Trophoblast cell (in vitro differentiated cells and primary cell): Measurements from ENCODE around the gene PIERCE2.
"Not testable (repeated sequence)": the region's sequence is repeated elsewhere in the genome, so short reads cannot be mapped to it uniquely, and the experiment has no call there.

Experiments used
- DNase-seq, 2 donors: peaks; one replicate each; pipeline ENCODE4 v3.0.0-alpha.2; 2016
- H2AFZ ChIP-seq: 2 replicates; pipeline ENCODE4 v1.6.1; 2013; ENCODE audit warnings: low read length, moderate library complexity, mild to moderate bottlenecking; ENCODE audit not compliant: insufficient read depth, poor library complexity
- H2AK5ac ChIP-seq: 2 replicates; pipeline ENCODE4 v1.6.1; 2013; ENCODE audit warnings: mild to moderate bottlenecking, low read length
- H2BK120ac ChIP-seq: 2 replicates; pipeline ENCODE4 v1.6.1; 2013; ENCODE audit warnings: low read length, mild to moderate bottlenecking, moderate library complexity; ENCODE audit not compliant: insufficient read depth, poor library complexity
- H2BK12ac ChIP-seq: 2 replicates; pipeline ENCODE4 v1.6.1; 2013; ENCODE audit warnings: mild to moderate bottlenecking, low read length, moderate library complexity
- H2BK5ac ChIP-seq: 2 replicates; pipeline ENCODE4 v1.6.1; 2013; ENCODE audit warnings: low read length, low read depth, moderate library complexity, mild to moderate bottlenecking; ENCODE audit not compliant: poor library complexity
- H3K14ac ChIP-seq: 2 replicates; pipeline ENCODE4 v1.6.1; 2013; ENCODE audit warnings: mild to moderate bottlenecking, low read length
- H3K18ac ChIP-seq: 2 replicates; pipeline ENCODE4 v1.6.1; 2013; ENCODE audit warnings: mild to moderate bottlenecking, low read length
- H3K23ac ChIP-seq: 2 replicates; pipeline ENCODE4 v1.6.1; 2013; ENCODE audit warnings: low read length
- H3K27ac ChIP-seq: 2 replicates; pipeline ENCODE4 v1.5.1; 2013; ENCODE audit warnings: low read depth, mild to moderate bottlenecking, inconsistent platforms, low read length, moderate library complexity
- H3K27me3 ChIP-seq: 2 replicates; pipeline ENCODE4 v1.6.1; 2013; ENCODE audit warnings: inconsistent platforms, mild to moderate bottlenecking, low read length, moderate library complexity; ENCODE audit not compliant: insufficient read depth
- H3K36me3 ChIP-seq, 2 experiments: 1 replicate in 1 of 2; 2 replicates in 1 of 2; pipeline ENCODE4 v1.6.1; 2013; ENCODE audit warnings: low read length in 2 of 2, mild to moderate bottlenecking in 2 of 2, moderate library complexity in 1 of 2; ENCODE audit not compliant: insufficient read depth in 2 of 2, control insufficient read depth in 1 of 2
- H3K4ac ChIP-seq: 2 replicates; pipeline ENCODE4 v1.6.1; 2013; ENCODE audit warnings: low read depth, mild to moderate bottlenecking, low read length, moderate library complexity
- H3K4me1 ChIP-seq, 2 experiments: 1 replicate in 1 of 2; 2 replicates in 1 of 2; pipeline ENCODE4 v1.6.1; 2013; ENCODE audit warnings: low read length in 2 of 2, mild to moderate bottlenecking in 2 of 2, moderate library complexity in 1 of 2; ENCODE audit not compliant: insufficient read depth in 2 of 2, control insufficient read depth in 1 of 2
- H3K4me2 ChIP-seq: 2 replicates; pipeline ENCODE4 v1.6.1; 2013; ENCODE audit warnings: inconsistent platforms, mild to moderate bottlenecking, low read length, moderate library complexity
- H3K4me3 ChIP-seq: 2 replicates; pipeline ENCODE4 v1.5.1; 2013; ENCODE audit warnings: mild to moderate bottlenecking, low read depth, low read length, inconsistent platforms
- H3K79me1 ChIP-seq: one replicate; pipeline ENCODE4 v1.6.1; 2013; ENCODE audit warnings: low read length
- H3K79me2 ChIP-seq: 2 replicates; pipeline ENCODE4 v1.6.1; 2013; ENCODE audit warnings: low read length, mild to moderate bottlenecking; ENCODE audit not compliant: control insufficient read depth, insufficient read depth, poor library complexity
- H3K9ac ChIP-seq: 2 replicates; pipeline ENCODE4 v1.6.1; 2013; ENCODE audit warnings: mild to moderate bottlenecking, low read length
- H3K9me3 ChIP-seq: 2 replicates; pipeline ENCODE4 v1.6.1; 2013; ENCODE audit warnings: low read depth, mild to moderate bottlenecking, control low read depth, inconsistent platforms, low read length; ENCODE audit not compliant: insufficient read depth
- H4K12ac ChIP-seq: 2 replicates; pipeline ENCODE4 v1.6.1; 2013; ENCODE audit warnings: low read depth, mild to moderate bottlenecking, low read length, moderate library complexity
- H4K8ac ChIP-seq: 2 replicates; pipeline ENCODE4 v1.6.1; 2013; ENCODE audit warnings: low read depth, mild to moderate bottlenecking, low read length, moderate library complexity
- H4K91ac ChIP-seq: one replicate; pipeline ENCODE4 v1.6.1; 2013; ENCODE audit warnings: low read depth, mild to moderate bottlenecking, low read length, moderate library complexity
- WGBS: extraction: QIAGEN DNeasy Blood & Tissue Kit; methylation state at CpG from one replicate; pipeline ENCODE4 v1.1.7; 2013; ENCODE audit warnings: missing lambda C conversion rate; ENCODE audit not compliant: insufficient read length, insufficient coverage; ENCODE audit errors: extremely low coverage; 5-methylcytosine and 5-hydroxymethylcytosine counted together

Gene PIERCE2

GRCh38 chr15:55446379-55447029 is 38.2 kb downstream of the PIERCE2 start:
- not testable (repeated sequence) for H4K91ac ChIP-seq, H3K79me1 ChIP-seq, H3K36me3 ChIP-seq, H2BK120ac ChIP-seq, H4K8ac ChIP-seq, H3K9ac ChIP-seq, H3K18ac ChIP-seq, H2BK12ac ChIP-seq, H3K4me3 ChIP-seq, H3K4me1 ChIP-seq, H4K12ac ChIP-seq, DNase-seq, H3K79me2 ChIP-seq, H2AFZ ChIP-seq, H3K23ac ChIP-seq, H3K4ac ChIP-seq, H3K27me3 ChIP-seq, H2BK5ac ChIP-seq, H3K4me2 ChIP-seq, H3K27ac ChIP-seq, H2AK5ac ChIP-seq, H3K14ac ChIP-seq
- peaks cover 17% of the 10 kb centered on the region for H3K9me3 ChIP-seq
- no CpG with 5 or more reads among the region's 41 CpGs for WGBS

GRCh38 chr15:55447030-55447394 is 38.7 kb downstream of the PIERCE2 start:
- not testable (repeated sequence) for H3K23ac ChIP-seq, H3K9ac ChIP-seq, H4K12ac ChIP-seq, H3K4me1 ChIP-seq, H4K91ac ChIP-seq, H4K8ac ChIP-seq, H3K4ac ChIP-seq, H3K27ac ChIP-seq, H3K36me3 ChIP-seq, H3K79me2 ChIP-seq, H3K27me3 ChIP-seq, H3K4me3 ChIP-seq, H2BK12ac ChIP-seq, H3K14ac ChIP-seq, H3K18ac ChIP-seq, H2AK5ac ChIP-seq, H3K4me2 ChIP-seq, H2BK120ac ChIP-seq, H3K79me1 ChIP-seq, H2BK5ac ChIP-seq, DNase-seq, H2AFZ ChIP-seq
- H3K9me3 ChIP-seq: peaks cover 17% of the 10 kb centered on the region
- no CpG with 5 or more reads among the region's 19 CpGs for WGBS

- no peak overlapping the region for H4K12ac ChIP-seq
- H3K36me3 ChIP-seq: no peaks in the 10 kb centered on the region
- no peak overlapping the region for H3K23ac ChIP-seq
- no peak overlapping the region for H4K91ac ChIP-seq
- no peak overlapping the region for H3K18ac ChIP-seq
- no peak overlapping the region for H3K4me2 ChIP-seq
- no peak overlapping the region for H4K8ac ChIP-seq
- H2BK12ac ChIP-seq: no peak overlapping the region
- no peaks in the 10 kb centered on the region for H3K4me1 ChIP-seq
- no peak overlapping the region for H3K14ac ChIP-seq
- no peak overlapping the region for H2BK120ac ChIP-seq
- no peak overlapping the region for H2BK5ac ChIP-seq
- no peak overlapping the region for H2AK5ac ChIP-seq
- H2AFZ ChIP-seq: no peak overlapping the region
- H3K9me3 ChIP-seq: peaks cover 2% of the 10 kb centered on the region
- H3K4me3 ChIP-seq: no peak overlapping the region
- H3K79me1 ChIP-seq: no peaks in the 10 kb centered on the region
- no peaks in the 10 kb centered on the region for H3K27me3 ChIP-seq
- no peaks in the 10 kb centered on the region for H3K79me2 ChIP-seq
- H3K27ac ChIP-seq: no peak overlapping the region
- no peak overlapping the region for H3K4ac ChIP-seq
- no CpG with 5 or more reads among the region's 5 CpGs for WGBS
- H3K9ac ChIP-seq: no peak overlapping the region
- DNase-seq: no peak
These were observed 49.2 kb downstream of the PIERCE2 start for GRCh38 chr15:55457401-55458022.

- no peak overlapping the region for H3K4me2 ChIP-seq
- H3K4me1 ChIP-seq: no peaks in the 10 kb centered on the region
- DNase-seq: no peak
- no CpG with 5 or more reads among the region's 4 CpGs for WGBS
- no peaks in the 10 kb centered on the region for H3K79me2 ChIP-seq
- H3K4me3 ChIP-seq: no peak overlapping the region
- no peak overlapping the region for H3K18ac ChIP-seq
- no peak overlapping the region for H2AK5ac ChIP-seq
- H3K9ac ChIP-seq: no peak overlapping the region
- peaks cover 2% of the 10 kb centered on the region for H3K9me3 ChIP-seq
- no peaks in the 10 kb centered on the region for H3K27me3 ChIP-seq
- H3K23ac ChIP-seq: no peak overlapping the region
- no peak overlapping the region for H3K4ac ChIP-seq
- H2BK5ac ChIP-seq: no peak overlapping the region
- H4K12ac ChIP-seq: no peak overlapping the region
- H2AFZ ChIP-seq: no peak overlapping the region
- H3K36me3 ChIP-seq: no peaks in the 10 kb centered on the region
- H3K79me1 ChIP-seq: no peaks in the 10 kb centered on the region
- no peak overlapping the region for H3K27ac ChIP-seq
- no peak overlapping the region for H2BK12ac ChIP-seq
- no peak overlapping the region for H4K91ac ChIP-seq
- no peak overlapping the region for H3K14ac ChIP-seq
- H4K8ac ChIP-seq: no peak overlapping the region
- no peak overlapping the region for H2BK120ac ChIP-seq
These were observed 53.2 kb downstream of the PIERCE2 start for GRCh38 chr15:55461447-55461846.
